Subcutaneous abdominal adipose tissue (tissue), 5 donors: ENCODE data around the gene ACTL9.

Experiments
- H3K27ac ChIP-seq: one replicate; pipeline ENCODE4 v1.7.0; 2013; ENCODE audit warnings: low read depth, mild to moderate bottlenecking, inconsistent platforms, low read length, moderate library complexity
- H3K27me3 ChIP-seq, 5 donors: one replicate each; pipeline ENCODE4 v1.7.0; 2013; ENCODE audit warnings: low read length in 5 of 5, inconsistent platforms in 1 of 5; ENCODE audit not compliant: control insufficient read depth in 5 of 5, insufficient read depth in 4 of 5
- H3K36me3 ChIP-seq, 5 donors: one replicate each; pipeline ENCODE4 v1.7.0; 2013; ENCODE audit warnings: low read length in 5 of 5; ENCODE audit not compliant: control insufficient read depth in 5 of 5, insufficient read depth in 5 of 5
- H3K4me1 ChIP-seq, 5 donors: one replicate each; pipeline ENCODE4 v1.7.0; 2013; ENCODE audit warnings: low read length in 5 of 5, mild to moderate bottlenecking in 3 of 5, moderate library complexity in 1 of 5; ENCODE audit not compliant: control insufficient read depth in 5 of 5, insufficient read depth in 5 of 5
- H3K4me3 ChIP-seq, 5 donors: one replicate each; pipeline ENCODE4 v1.7.0; 2013; ENCODE audit warnings: low read length in 5 of 5, low read depth in 1 of 5
- H3K9ac ChIP-seq, 5 donors: one replicate each; pipeline ENCODE4 v1.7.0; 2013; ENCODE audit warnings: low read length in 5 of 5, mild to moderate bottlenecking in 4 of 5, moderate library complexity in 3 of 5
- H3K9me3 ChIP-seq, 5 donors: one replicate each; pipeline ENCODE4 v1.7.0; 2013; ENCODE audit warnings: low read length in 5 of 5; ENCODE audit not compliant: control insufficient read depth in 5 of 5
- donor health status: healthy.
- donor health status: healthy.
- donor health status: healthy.
- donor health status: healthy.
- donor health status: healthy.

ACTL9 gene

GRCh38 chr19:8673276-8673891 lies 25.2 kb downstream of the ACTL9 start:
- H3K9ac ChIP-seq: no peak overlapping the region
- peaks cover 0 to 1% (median 0%) of the 10 kb centered on the region in 5 donors for H3K9me3 ChIP-seq
- no peak overlapping the region for H3K4me3 ChIP-seq
- peaks cover 0 to 6% (median 0%) of the 10 kb centered on the region in 5 donors for H3K27me3 ChIP-seq
- H3K27ac ChIP-seq: no peak overlapping the region
- H3K4me1 ChIP-seq: peaks cover 0 to 3% (median 0%) of the 10 kb centered on the region in 5 donors
- no peaks in the 10 kb centered on the region for H3K36me3 ChIP-seq

- no peaks in the 10 kb centered on the region for H3K36me3 ChIP-seq
- peaks cover 0 to 3% (median 0%) of the 10 kb centered on the region in 5 donors for H3K9me3 ChIP-seq
- no peak overlapping the region for H3K9ac ChIP-seq
- no peak overlapping the region for H3K27ac ChIP-seq
- peaks cover 0 to 3% (median 0%) of the 10 kb centered on the region in 5 donors for H3K4me1 ChIP-seq
- no peak overlapping the region for H3K4me3 ChIP-seq
- peaks cover 4 to 17% (median 12%) of the 10 kb centered on the region in 5 donors for H3K27me3 ChIP-seq
These were observed 31.7 kb downstream of the ACTL9 start for GRCh38 chr19:8666814-8667405.

DNA sequence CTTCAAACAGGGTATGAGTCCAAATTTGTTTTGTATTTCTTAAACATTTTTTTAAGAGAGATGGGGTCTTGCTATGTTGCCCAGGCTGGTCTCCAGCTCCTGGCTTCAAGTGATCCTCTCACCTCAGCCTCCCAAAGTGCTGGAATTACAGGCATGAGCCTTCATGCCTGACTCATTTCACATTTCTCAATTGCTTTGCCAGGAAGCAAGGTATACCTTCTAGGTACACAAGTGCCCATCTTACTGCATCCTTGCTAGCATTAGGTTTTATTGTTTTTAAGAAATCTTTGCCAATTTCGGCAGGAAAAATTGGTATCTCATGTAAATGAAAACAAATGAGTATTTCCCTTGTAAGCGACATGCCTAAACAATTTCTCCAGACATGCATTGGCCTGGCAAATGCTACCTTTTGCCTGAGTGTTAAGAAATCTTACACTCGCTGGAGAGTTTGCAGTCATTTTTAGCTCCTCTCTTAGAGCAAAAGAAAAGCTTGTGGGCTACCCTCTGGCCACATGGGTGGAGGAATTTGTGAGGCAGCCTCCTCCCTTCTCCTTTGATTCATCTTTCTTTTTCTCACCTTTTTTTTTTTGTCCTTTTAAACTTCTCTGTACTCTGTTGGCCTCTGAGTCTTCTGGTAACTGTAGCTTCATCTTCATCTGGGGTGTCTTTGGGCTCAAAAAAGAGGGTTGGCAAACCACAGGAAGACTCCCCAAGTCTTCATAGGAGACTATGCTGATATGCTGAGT lies 33.0 kb downstream of the ACTL9 start:
- H3K4me1 ChIP-seq: no peaks in the 10 kb centered on the region
- no peak overlapping the region for H3K9ac ChIP-seq
- H3K4me3 ChIP-seq: no peak overlapping the region
- peaks cover 0 to 3% (median 0%) of the 10 kb centered on the region in 5 donors for H3K9me3 ChIP-seq
- peaks cover 4 to 17% (median 12%) of the 10 kb centered on the region in 5 donors for H3K27me3 ChIP-seq
- H3K27ac ChIP-seq: no peak overlapping the region
- H3K36me3 ChIP-seq: no peaks in the 10 kb centered on the region

GRCh38 chr19:8664671-8665057 lies 33.9 kb downstream of the ACTL9 start:
- Histone ChIP-seq H3K4me1 (no peaks in the 10 kb centered on the region), H3K27me3 (peaks cover 4 to 21% (median 14%) of the 10 kb centered on the region in 5 donors), H3K9me3 (peaks cover 0 to 3% (median 0%) of the 10 kb centered on the region in 5 donors), H3K4me3 (no peak overlapping the region), H3K36me3 (no peaks in the 10 kb centered on the region), H3K9ac (no peak overlapping the region), H3K27ac (no peak overlapping the region)

DNA sequence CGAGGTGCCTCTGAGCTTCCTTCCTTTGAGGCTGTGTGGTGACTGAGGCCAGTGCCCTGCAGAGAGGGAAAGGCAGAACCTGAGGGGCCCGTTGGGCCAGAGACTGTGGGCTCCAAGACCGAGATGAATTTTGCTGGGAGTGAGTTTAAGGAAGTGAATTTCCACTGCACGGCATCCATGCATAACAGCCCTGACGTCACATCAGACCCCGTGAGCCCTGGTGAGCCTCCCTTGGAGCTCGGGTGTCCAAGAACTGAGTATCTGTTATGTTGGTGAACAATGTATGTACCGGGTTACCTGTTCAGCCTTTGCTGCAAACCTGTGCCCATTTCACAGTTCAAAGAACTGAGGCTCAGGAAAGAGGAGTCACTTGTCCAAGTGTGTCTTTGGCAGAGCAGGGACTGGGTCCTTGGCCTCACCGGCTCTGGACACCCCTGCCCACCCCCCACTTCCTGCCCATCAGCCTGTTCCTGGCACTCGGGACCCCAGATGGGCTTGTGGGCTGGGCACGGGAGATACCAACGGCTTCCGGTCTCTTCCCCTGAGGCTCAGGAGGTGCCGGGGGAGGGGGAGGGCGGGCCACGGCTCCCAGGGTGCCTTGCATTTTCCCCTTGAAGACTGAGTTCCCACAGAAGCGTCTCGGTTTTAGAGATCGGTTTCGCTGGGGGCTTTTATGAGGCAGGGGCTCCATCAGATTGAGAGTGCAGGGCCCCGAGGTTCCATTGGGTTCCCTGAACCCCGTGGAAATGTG lies 34.5 kb downstream of the ACTL9 start:
- H3K9me3 ChIP-seq: peaks cover 0 to 3% (median 0%) of the 10 kb centered on the region in 5 donors
- H3K36me3 ChIP-seq: no peaks in the 10 kb centered on the region
- no peak overlapping the region for H3K9ac ChIP-seq
- no peak overlapping the region for H3K27ac ChIP-seq
- no peaks in the 10 kb centered on the region for H3K4me1 ChIP-seq
- H3K4me3 ChIP-seq: no peak overlapping the region
- peaks cover 4 to 25% (median 16%) of the 10 kb centered on the region in 5 donors for H3K27me3 ChIP-seq

- Histone ChIP-seq H3K27ac (no peak overlapping the region), H3K9ac (no peak overlapping the region), H3K4me1 (no peaks in the 10 kb centered on the region), H3K36me3 (no peaks in the 10 kb centered on the region), H3K27me3 (peaks cover 4 to 36% (median 22%) of the 10 kb centered on the region in 5 donors), H3K4me3 (no peak overlapping the region), H3K9me3 (peaks cover 0 to 3% (median 0%) of the 10 kb centered on the region in 5 donors)
These were observed 36.3 kb downstream of the ACTL9 start for GRCh38 chr19:8662263-8662662.

DNA sequence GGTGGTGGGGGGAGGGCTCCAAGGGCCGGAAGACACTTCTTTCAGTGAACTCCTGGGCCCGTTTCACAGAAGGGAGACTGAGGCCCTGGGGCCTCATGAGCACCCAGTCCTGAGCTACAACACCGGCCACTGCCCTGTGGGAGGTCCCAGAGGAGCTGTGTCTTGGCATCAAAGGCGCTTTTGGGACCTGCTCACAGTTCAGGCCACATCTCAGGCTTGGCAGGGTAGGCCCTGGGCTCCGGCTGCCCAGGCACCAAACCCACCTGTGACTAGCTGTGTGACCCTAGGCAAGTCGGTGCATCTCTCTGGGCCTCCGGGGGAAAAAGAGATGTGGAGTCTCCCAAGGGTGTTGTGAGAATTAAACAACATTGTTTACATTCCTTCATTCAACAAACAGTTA lies 38.7 kb downstream of the ACTL9 start:
- no peaks in the 10 kb centered on the region for H3K36me3 ChIP-seq
- peaks cover 7 to 41% (median 30%) of the 10 kb centered on the region in 5 donors for H3K27me3 ChIP-seq
- H3K4me1 ChIP-seq: peaks cover 0 to under 1% (median 0%) of the 10 kb centered on the region in 5 donors
- no peak overlapping the region for H3K27ac ChIP-seq
- H3K9me3 ChIP-seq: no peaks in the 10 kb centered on the region
- H3K4me3 ChIP-seq: no peak overlapping the region
- H3K9ac ChIP-seq: no peak overlapping the region

- Histone ChIP-seq H3K27ac (no peak overlapping the region), H3K36me3 (no peaks in the 10 kb centered on the region), H3K9ac (no peak overlapping the region), H3K27me3 (peaks cover 3 to 29% (median 25%) of the 10 kb centered on the region in 5 donors), H3K4me3 (no peak overlapping the region), H3K9me3 (no peaks in the 10 kb centered on the region), H3K4me1 (peaks cover 0 to 5% (median 4%) of the 10 kb centered on the region in 5 donors)
These were observed 40.7 kb downstream of the ACTL9 start for GRCh38 chr19:8657869-8658268.

- Histone ChIP-seq H3K27me3 (peaks cover 3 to 29% (median 25%) of the 10 kb centered on the region in 5 donors), H3K9me3 (no peaks in the 10 kb centered on the region), H3K9ac (no peak overlapping the region), H3K4me3 (no peak overlapping the region), H3K4me1 (peaks cover 0 to 5% (median 4%) of the 10 kb centered on the region in 5 donors), H3K36me3 (no peaks in the 10 kb centered on the region), H3K27ac (no peak overlapping the region)
These were observed 43.3 kb downstream of the ACTL9 start for GRCh38 chr19:8655340-8655709.
